HepG2 (cell line): Measurements from ENCODE around the gene IGFBP6. TPM values are rescaled to one million over a fixed set of nuclear protein-coding genes. Genes with fewer than 3 reads are reported as not detected.

Experiments
- ATAC-seq: fragments of 200-7000 bp; cut with Tn5 transposase; 3 replicates; pipeline ENCODE4 v1.9.1; 2020; ENCODE audit warnings: mild to moderate bottlenecking, moderate library complexity
- BruUV-seq: library from RNA; stranded (reverse); fragments of 400-500 nt; replicated peaks from 2 replicates; lab custom pipeline; 2021; lab: Mats Ljungman, UMichigan
- CTCF ChIA-PET: fragments of 300-600 bp; formaldehyde crosslinking; extraction: SDS; loops from one replicate; lab custom pipeline; 2021; ENCODE audit warnings: low total read pairs, inconsistent platforms, low intra/inter-chr PET ratio; lab: Yijun Ruan, JAX
- POLR2A ChIA-PET: fragments of 350-600 bp; sonication (Branson Sonifier 250); formaldehyde crosslinking; loops from one replicate; lab custom pipeline; 2020; ENCODE audit warnings: antibody characterized with exemption, inconsistent platforms; lab: Yijun Ruan, JAX
- DNase-seq: peaks from one replicate; pipeline ENCODE4 v3.0.0-alpha.2; 2015; ENCODE audit warnings: low spot score
- FAIRE-seq: peaks from 3 replicates; lab custom pipeline; 2011; peaks lifted over from hg19 to GRCh38; lab: Jason Lieb, UNC
- H2AFZ ChIP-seq: one replicate; pipeline ENCODE4 v1.6.1; 2011; ENCODE audit warnings: low read length, inconsistent platforms
- H3K27ac ChIP-seq: fragments of 300-600 bp; 3 replicates; pipeline ENCODE4 v1.8.0; 2011; ENCODE audit warnings: mixed run types, mild to moderate bottlenecking, mixed read lengths, low read length, inconsistent platforms; ENCODE audit not compliant: insufficient read depth; ENCODE audit errors: extremely low read length
- H3K27me3 ChIP-seq, 2 experiments: fragments of 200-600 bp in 1 of 2; 2 replicates in 1 of 2; 3 replicates in 1 of 2; pipeline versions ENCODE4 v1.6.0 to v1.8.0; 2011; ENCODE audit warnings: low read length in 2 of 2, mild to moderate bottlenecking in 2 of 2, moderate library complexity in 2 of 2, inconsistent platforms in 1 of 2; ENCODE audit not compliant: insufficient read depth in 2 of 2, control insufficient read depth in 1 of 2
- H3K36me3 ChIP-seq, 2 experiments: fragments of 200-600 bp in 1 of 2; replicated peaks in 1 of 2; 2 replicates in 1 of 2; 3 replicates in 1 of 2; pipeline versions ENCODE4 v1.5.1 to v1.8.0; 2011; ENCODE audit warnings: low read length in 2 of 2, inconsistent platforms in 1 of 2; ENCODE audit not compliant: insufficient read depth in 2 of 2, control insufficient read depth in 1 of 2
- H3K4me1 ChIP-seq: 2 replicates; pipeline ENCODE4 v1.5.1; 2012; ENCODE audit warnings: low read length, inconsistent platforms; ENCODE audit not compliant: insufficient read depth
- H3K4me2 ChIP-seq: 2 replicates; pipeline ENCODE4 v1.6.0; 2011; ENCODE audit warnings: low read depth, low read length, inconsistent platforms
- H3K4me3 ChIP-seq, 3 experiments: fragments of 200-600 bp in 1 of 3; sonication (generic), shearing (Covaris generic) in 1 of 3; replicated peaks in 1 of 3; 2 replicates each; pipeline ENCODE4 v1.5.1; 2011 to 2016; ENCODE audit warnings: low read length in 3 of 3, inconsistent platforms in 2 of 3, low read depth in 2 of 3, mild to moderate bottlenecking in 2 of 3, control low read depth in 1 of 3, mixed read lengths in 1 of 3; ENCODE audit not compliant: insufficient read depth in 1 of 3
- H3K79me2 ChIP-seq: one replicate; pipeline ENCODE4 v1.6.1; 2011; ENCODE audit warnings: low read length, inconsistent platforms; ENCODE audit not compliant: insufficient read depth
- H3K9ac ChIP-seq: 2 replicates; pipeline ENCODE4 v1.6.0; 2011; ENCODE audit warnings: mild to moderate bottlenecking, low read depth, low read length, inconsistent platforms; ENCODE audit not compliant: insufficient read depth
- H3K9me3 ChIP-seq: 2 replicates; pipeline ENCODE4 v1.5.1; 2012; ENCODE audit warnings: mild to moderate bottlenecking, low read length
- H4K20me1 ChIP-seq: 2 replicates; pipeline ENCODE4 v1.6.0; 2011; ENCODE audit warnings: inconsistent platforms, mild to moderate bottlenecking, low read length, moderate library complexity; ENCODE audit not compliant: insufficient read depth
- ETV5 ChIP-seq: IDR thresholded peaks from 2 replicates; pipeline ENCODE4 v1.6.1; 2018; ENCODE audit warnings: missing biosample characterization, missing genetic modification reagents, inconsistent platforms, borderline replicate concordance
- KAT2B ChIP-seq: fragments of 150-350 bp; IDR thresholded peaks from 2 replicates; pipeline ENCODE4 v1.6.1; 2014; ENCODE audit warnings: low read depth, low read length, borderline replicate concordance
- NPAS2 ChIP-seq: sonication (generic); formaldehyde crosslinking; IDR thresholded peaks from 2 replicates; pipeline ENCODE4 v1.8.0; 2022; ENCODE audit warnings: mild to moderate bottlenecking, missing genetic modification reagents, borderline replicate concordance
- RERE ChIP-seq: IDR thresholded peaks from 2 replicates; pipeline ENCODE4 v1.6.1; 2016; ENCODE audit warnings: low read depth, missing genetic modification reagents, missing compliant biosample characterization
- TRIM22 ChIP-seq: fragments of 450-650 bp; IDR thresholded peaks from 2 replicates; pipeline ENCODE4 v1.6.1; 2017
- ZNF646 ChIP-seq: sonication (generic); formaldehyde crosslinking; IDR thresholded peaks from 2 replicates; pipeline ENCODE4 v1.9.0; 2021; ENCODE audit warnings: mild to moderate bottlenecking, missing genetic modification reagents
- ZNF660 ChIP-seq: sonication (generic); formaldehyde crosslinking; IDR thresholded peaks from 2 replicates; pipeline ENCODE4 v1.5.1; 2020; ENCODE audit warnings: mild to moderate bottlenecking, low read depth, missing genetic modification reagents, borderline replicate concordance
- WGBS: methylation state at CpG from one replicate; pipeline ENCODE4 v1.1.6; 2017; ENCODE audit warnings: low lambda C conversion rate; 5-methylcytosine and 5-hydroxymethylcytosine counted together
- in situ Hi-C: cut with HindIII; loops from 2 replicates; pipeline ENCODE4 v1.10.0; 2017; ENCODE audit warnings: low pct_unique_long_range_greater_than_20kb; ENCODE audit not compliant: extremely low pct_ligation_motif_present
- intact Hi-C: fragments of 100-400 bp; cut with micrococcal nuclease; formaldehyde crosslinking; loops from one replicate; pipeline ENCODE4 v1.10.0; 2022; ENCODE audit not compliant: unreplicated experiment
- polyA plus RNA-seq, 8 experiments: library from polyadenylated mRNA; depleted of rRNA in 3 of 8; stranded (reverse) in 7 of 8; unstranded in 1 of 8; fragments of >200 nt; fragmentation: Illumina TruSeq in 4 of 8; extraction: Trizol in 4 of 8; gene quantifications; 2 replicates each; pipeline versions ENCODE4 v1.2.1 to v1.2.3, GENCODE V29; 2011 to 2016; ENCODE audit warnings: low read depth in 4 of 8, missing spikeins in 1 of 8, mixed read lengths in 1 of 8; ENCODE audit not compliant: insufficient read depth in 1 of 8
- total RNA-seq, 5 experiments: library from RNA; depleted of rRNA; stranded (reverse); fragments of >200 nt; fragmentation: Illumina TruSeq; extraction: Trizol; gene quantifications; 2 replicates each; pipeline ENCODE4 v1.2.3, GENCODE V29; 2016; ENCODE audit warnings: low read depth in 1 of 5

IGFBP6 gene
- total and polyA plus RNA-seq, 2 of the 13 experiments (the other 11 are each of a cell fraction or from before 2014, with no cell fraction given): 3.9 to 25.2 TPM

GRCh38 chr12:53057816-53058500 lies 39.5 kb upstream of the IGFBP6 start:
- no peak overlapping the region for H3K9ac ChIP-seq
- no peaks in the 10 kb centered on the region for H3K27me3 ChIP-seq
- in situ Hi-C loops: no loop called here
- H3K9me3 ChIP-seq: no peaks in the 10 kb centered on the region
- H3K4me2 ChIP-seq: no peak overlapping the region
- no peak overlapping the region for H3K27ac ChIP-seq
- no peak overlapping the region for H2AFZ ChIP-seq
- BruUV-seq: no TSS peak
- CTCF ChIA-PET: no interaction called here
- intact Hi-C loops: no loop called here
- H3K4me1 ChIP-seq: peaks cover 39% of the 10 kb centered on the region
- FAIRE-seq (no peak), ATAC-seq (no peak), DNase-seq (no peak)
- H3K79me2 ChIP-seq: no peaks in the 10 kb centered on the region
- H4K20me1 ChIP-seq: no peaks in the 10 kb centered on the region
- peaks cover 0 to 15% of the 10 kb centered on the region in 2 experiments; a peak in 1 of 5 replicates for H3K36me3 ChIP-seq
- TF ChIP-seq ZNF660 (CRISPR knock-in tag): no peak
- TF ChIP-seq ZNF646: no peak
- TF ChIP-seq ETV5: no peak
- TF ChIP-seq KAT2B: no peak
- no peak for TF ChIP-seq TRIM22
- TF ChIP-seq RERE: no peak
- no peak for TF ChIP-seq NPAS2 (CRISPR knock-in tag)
- no peak overlapping the region for H3K4me3 ChIP-seq
- 97% methylated on average over 9 of the region's 13 CpGs for WGBS
- POLR2A ChIA-PET: interaction anchor here (1.1 to 1.5 kb wide), 2 partner anchors 10 to 14 kb away, joined by 3 to 4 read pairs; no protein-coding TSS in a partner anchor
